ENCODE results near the gene DNAH1. TPM values are rescaled to one million over a fixed set of nuclear protein-coding genes. Genes with fewer than 3 reads are reported as not detected.

The DNAH1 gene
- total and polyA plus RNA-seq, 2 of the 13 experiments (the other 11 are each of a cell fraction or from before 2014, with no cell fraction given), result 0.64 to 3.5 TPM

GRCh38 chr3:52446631-52447511 lies 130.8 kb downstream of the DNAH1 start (continued):
- TF ChIP-seq, protein P1, sequence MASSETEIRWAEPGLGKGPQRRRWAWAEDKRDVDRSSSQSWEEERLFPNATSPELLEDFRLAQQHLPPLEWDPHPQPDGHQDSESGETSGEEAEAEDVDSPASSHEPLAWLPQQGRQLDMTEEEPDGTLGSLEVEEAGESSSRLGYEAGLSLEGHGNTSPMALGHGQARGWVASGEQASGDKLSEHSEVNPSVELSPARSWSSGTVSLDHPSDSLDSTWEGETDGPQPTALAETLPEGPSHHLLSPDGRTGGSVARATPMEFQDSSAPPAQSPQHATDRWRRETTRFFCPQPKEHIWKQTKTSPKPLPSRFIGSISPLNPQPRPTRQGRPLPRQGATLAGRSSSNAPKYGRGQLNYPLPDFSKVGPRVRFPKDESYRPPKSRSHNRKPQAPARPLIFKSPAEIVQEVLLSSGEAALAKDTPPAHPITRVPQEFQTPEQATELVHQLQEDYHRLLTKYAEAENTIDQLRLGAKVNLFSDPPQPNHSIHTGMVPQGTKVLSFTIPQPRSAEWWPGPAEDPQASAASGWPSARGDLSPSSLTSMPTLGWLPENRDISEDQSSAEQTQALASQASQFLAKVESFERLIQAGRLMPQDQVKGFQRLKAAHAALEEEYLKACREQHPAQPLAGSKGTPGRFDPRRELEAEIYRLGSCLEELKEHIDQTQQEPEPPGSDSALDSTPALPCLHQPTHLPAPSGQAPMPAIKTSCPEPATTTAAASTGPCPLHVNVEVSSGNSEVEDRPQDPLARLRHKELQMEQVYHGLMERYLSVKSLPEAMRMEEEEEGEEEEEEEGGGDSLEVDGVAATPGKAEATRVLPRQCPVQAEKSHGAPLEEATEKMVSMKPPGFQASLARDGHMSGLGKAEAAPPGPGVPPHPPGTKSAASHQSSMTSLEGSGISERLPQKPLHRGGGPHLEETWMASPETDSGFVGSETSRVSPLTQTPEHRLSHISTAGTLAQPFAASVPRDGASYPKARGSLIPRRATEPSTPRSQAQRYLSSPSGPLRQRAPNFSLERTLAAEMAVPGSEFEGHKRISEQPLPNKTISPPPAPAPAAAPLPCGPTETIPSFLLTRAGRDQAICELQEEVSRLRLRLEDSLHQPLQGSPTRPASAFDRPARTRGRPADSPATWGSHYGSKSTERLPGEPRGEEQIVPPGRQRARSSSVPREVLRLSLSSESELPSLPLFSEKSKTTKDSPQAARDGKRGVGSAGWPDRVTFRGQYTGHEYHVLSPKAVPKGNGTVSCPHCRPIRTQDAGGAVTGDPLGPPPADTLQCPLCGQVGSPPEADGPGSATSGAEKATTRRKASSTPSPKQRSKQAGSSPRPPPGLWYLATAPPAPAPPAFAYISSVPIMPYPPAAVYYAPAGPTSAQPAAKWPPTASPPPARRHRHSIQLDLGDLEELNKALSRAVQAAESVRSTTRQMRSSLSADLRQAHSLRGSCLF (CRISPR knock-in tag; IDR thresholded peaks at IDR 0.05; ENCODE audit: borderline replicate concordance), result no peak
- no peak for TF ChIP-seq HDAC6 (IDR thresholded peaks at IDR 0.05; ENCODE audit: low read depth, low read length)
- TF ChIP-seq, protein P2, sequence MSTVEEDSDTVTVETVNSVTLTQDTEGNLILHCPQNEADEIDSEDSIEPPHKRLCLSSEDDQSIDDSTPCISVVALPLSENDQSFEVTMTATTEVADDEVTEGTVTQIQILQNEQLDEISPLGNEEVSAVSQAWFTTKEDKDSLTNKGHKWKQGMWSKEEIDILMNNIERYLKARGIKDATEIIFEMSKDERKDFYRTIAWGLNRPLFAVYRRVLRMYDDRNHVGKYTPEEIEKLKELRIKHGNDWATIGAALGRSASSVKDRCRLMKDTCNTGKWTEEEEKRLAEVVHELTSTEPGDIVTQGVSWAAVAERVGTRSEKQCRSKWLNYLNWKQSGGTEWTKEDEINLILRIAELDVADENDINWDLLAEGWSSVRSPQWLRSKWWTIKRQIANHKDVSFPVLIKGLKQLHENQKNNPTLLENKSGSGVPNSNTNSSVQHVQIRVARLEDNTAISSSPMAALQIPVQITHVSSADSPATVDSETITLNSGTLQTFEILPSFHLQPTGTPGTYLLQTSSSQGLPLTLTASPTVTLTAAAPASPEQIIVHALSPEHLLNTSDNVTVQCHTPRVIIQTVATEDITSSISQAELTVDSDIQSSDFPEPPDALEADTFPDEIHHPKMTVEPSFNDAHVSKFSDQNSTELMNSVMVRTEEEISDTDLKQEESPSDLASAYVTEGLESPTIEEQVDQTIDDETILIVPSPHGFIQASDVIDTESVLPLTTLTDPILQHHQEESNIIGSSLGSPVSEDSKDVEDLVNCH (CRISPR knock-in tag; IDR thresholded peaks at IDR 0.05), result no peak
- peak; percentile 53; the same call in 1 of the 2 replicates for TF ChIP-seq GMEB1 (CRISPR knock-in tag; IDR thresholded peaks at IDR 0.05; ENCODE audit: borderline replicate concordance)
- TF ChIP-seq YEATS2 (CRISPR knock-in tag; IDR thresholded peaks at IDR 0.05; ENCODE audit: borderline replicate concordance), result 0 out of 2 replicates have a peak, but pooled peaks have one; percentile 19
- TF ChIP-seq, protein P3, sequence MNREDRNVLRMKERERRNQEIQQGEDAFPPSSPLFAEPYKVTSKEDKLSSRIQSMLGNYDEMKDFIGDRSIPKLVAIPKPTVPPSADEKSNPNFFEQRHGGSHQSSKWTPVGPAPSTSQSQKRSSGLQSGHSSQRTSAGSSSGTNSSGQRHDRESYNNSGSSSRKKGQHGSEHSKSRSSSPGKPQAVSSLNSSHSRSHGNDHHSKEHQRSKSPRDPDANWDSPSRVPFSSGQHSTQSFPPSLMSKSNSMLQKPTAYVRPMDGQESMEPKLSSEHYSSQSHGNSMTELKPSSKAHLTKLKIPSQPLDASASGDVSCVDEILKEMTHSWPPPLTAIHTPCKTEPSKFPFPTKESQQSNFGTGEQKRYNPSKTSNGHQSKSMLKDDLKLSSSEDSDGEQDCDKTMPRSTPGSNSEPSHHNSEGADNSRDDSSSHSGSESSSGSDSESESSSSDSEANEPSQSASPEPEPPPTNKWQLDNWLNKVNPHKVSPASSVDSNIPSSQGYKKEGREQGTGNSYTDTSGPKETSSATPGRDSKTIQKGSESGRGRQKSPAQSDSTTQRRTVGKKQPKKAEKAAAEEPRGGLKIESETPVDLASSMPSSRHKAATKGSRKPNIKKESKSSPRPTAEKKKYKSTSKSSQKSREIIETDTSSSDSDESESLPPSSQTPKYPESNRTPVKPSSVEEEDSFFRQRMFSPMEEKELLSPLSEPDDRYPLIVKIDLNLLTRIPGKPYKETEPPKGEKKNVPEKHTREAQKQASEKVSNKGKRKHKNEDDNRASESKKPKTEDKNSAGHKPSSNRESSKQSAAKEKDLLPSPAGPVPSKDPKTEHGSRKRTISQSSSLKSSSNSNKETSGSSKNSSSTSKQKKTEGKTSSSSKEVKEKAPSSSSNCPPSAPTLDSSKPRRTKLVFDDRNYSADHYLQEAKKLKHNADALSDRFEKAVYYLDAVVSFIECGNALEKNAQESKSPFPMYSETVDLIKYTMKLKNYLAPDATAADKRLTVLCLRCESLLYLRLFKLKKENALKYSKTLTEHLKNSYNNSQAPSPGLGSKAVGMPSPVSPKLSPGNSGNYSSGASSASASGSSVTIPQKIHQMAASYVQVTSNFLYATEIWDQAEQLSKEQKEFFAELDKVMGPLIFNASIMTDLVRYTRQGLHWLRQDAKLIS (CRISPR knock-in tag; IDR thresholded peaks at IDR 0.05), result no peak
- TF ChIP-seq ZNF547 (CRISPR knock-in tag; IDR thresholded peaks at IDR 0.05), result 0 out of 2 replicates have a peak, but pooled peaks have one; percentile 29
- no peak for TF ChIP-seq ATAD3A (CRISPR knock-in tag; IDR thresholded peaks at IDR 0.05)
- TF ChIP-seq ZSCAN5A (CRISPR knock-in tag; IDR thresholded peaks at IDR 0.05; ENCODE audit: borderline replicate concordance), result no peak
- TF ChIP-seq NFKB2 (CRISPR knock-in tag; IDR thresholded peaks at IDR 0.05; ENCODE audit: borderline replicate concordance), result peak; percentile 18; the same call in 1 of the 2 replicates
- TF ChIP-seq HOXA5 (CRISPR knock-in tag; IDR thresholded peaks at IDR 0.05), result no peak
- no peak for TF ChIP-seq EED (CRISPR knock-in tag; IDR thresholded peaks at IDR 0.05)
- peak; percentile 51; the same call in 1 of the 2 replicates for TF ChIP-seq GATAD2A (CRISPR knock-in tag; IDR thresholded peaks at IDR 0.05)
